PC-9 (cell line): ENCODE data around the gene SCN2B.

Experiments
- EZH2 ChIP-seq: fragments of 200-600 bp; sonication (generic); IDR thresholded peaks from 2 replicates; pipeline ENCODE4 v1.8.0; 2017; ENCODE audit warnings: antibody characterized with exemption, low read depth
- TF ChIP-seq, protein P1 (sequence below): fragments of 200-600 bp; sonication (generic); conservative IDR thresholded peaks from 2 replicates; pipeline ENCODE4 v1.6.1; 2017; ENCODE audit warnings: mixed run types, antibody characterized with exemption, mild to moderate bottlenecking, moderate library complexity

- TF ChIP-seq, protein P1, sequence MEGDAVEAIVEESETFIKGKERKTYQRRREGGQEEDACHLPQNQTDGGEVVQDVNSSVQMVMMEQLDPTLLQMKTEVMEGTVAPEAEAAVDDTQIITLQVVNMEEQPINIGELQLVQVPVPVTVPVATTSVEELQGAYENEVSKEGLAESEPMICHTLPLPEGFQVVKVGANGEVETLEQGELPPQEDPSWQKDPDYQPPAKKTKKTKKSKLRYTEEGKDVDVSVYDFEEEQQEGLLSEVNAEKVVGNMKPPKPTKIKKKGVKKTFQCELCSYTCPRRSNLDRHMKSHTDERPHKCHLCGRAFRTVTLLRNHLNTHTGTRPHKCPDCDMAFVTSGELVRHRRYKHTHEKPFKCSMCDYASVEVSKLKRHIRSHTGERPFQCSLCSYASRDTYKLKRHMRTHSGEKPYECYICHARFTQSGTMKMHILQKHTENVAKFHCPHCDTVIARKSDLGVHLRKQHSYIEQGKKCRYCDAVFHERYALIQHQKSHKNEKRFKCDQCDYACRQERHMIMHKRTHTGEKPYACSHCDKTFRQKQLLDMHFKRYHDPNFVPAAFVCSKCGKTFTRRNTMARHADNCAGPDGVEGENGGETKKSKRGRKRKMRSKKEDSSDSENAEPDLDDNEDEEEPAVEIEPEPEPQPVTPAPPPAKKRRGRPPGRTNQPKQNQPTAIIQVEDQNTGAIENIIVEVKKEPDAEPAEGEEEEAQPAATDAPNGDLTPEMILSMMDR: no peak
- no peak for TF ChIP-seq EZH2
Measured at GRCh38 chr11:118132385-118133151, 43.9 kb downstream of the SCN2B start.
